DND-41 (cell line): ENCODE results near the gene PHOX2A.

Experiments
- ATAC-seq: fragments of 200-7000 bp; cut with Tn5 transposase; 3 replicates; pipeline ENCODE4 v1.9.1; 2021; ENCODE audit warnings: low read depth; ENCODE audit not compliant: insufficient read depth
- DNase-seq: peaks from one replicate; pipeline ENCODE4 v3.0.0-alpha.2; 2020
- H2AFZ ChIP-seq: 2 replicates; pipeline ENCODE4 v1.6.0; 2012; ENCODE audit warnings: low read depth, low read length
- H3K27ac ChIP-seq: 2 replicates; pipeline ENCODE4 v1.5.1; 2012; ENCODE audit warnings: low read length, inconsistent platforms
- H3K27me3 ChIP-seq: fragments of 200-600 bp; sonication (generic); 2 replicates; pipeline ENCODE4 v1.6.0; 2012; ENCODE audit warnings: low read length, mild to moderate bottlenecking, inconsistent platforms; ENCODE audit not compliant: insufficient read depth, poor library complexity
- H3K36me3 ChIP-seq: 2 replicates; pipeline ENCODE4 v1.5.1; 2012; ENCODE audit warnings: low read length, inconsistent platforms; ENCODE audit not compliant: insufficient read depth
- H3K4me1 ChIP-seq: 2 replicates; pipeline ENCODE4 v1.5.1; 2012; ENCODE audit warnings: mild to moderate bottlenecking, low read length; ENCODE audit not compliant: insufficient read depth
- H3K4me2 ChIP-seq: 2 replicates; pipeline ENCODE4 v1.6.0; 2012; ENCODE audit warnings: mild to moderate bottlenecking, moderate library complexity, low read length, inconsistent platforms; ENCODE audit not compliant: insufficient read depth
- H3K4me3 ChIP-seq, 2 experiments: fragments of 200-600 bp in 1 of 2; shearing (Covaris generic) in 1 of 2; 2 replicates each; pipeline ENCODE4 v1.5.1; 2012 to 2016; ENCODE audit warnings: inconsistent platforms in 2 of 2, low read length in 2 of 2, mild to moderate bottlenecking in 2 of 2, low read depth in 1 of 2, moderate library complexity in 1 of 2
- H3K79me2 ChIP-seq: 2 replicates; pipeline ENCODE4 v1.6.0; 2012; ENCODE audit warnings: low read length, inconsistent platforms; ENCODE audit not compliant: insufficient read depth
- H3K9ac ChIP-seq: 2 replicates; pipeline ENCODE4 v1.6.0; 2012; ENCODE audit warnings: low read depth, mild to moderate bottlenecking, inconsistent platforms, low read length, moderate library complexity
- H3K9me3 ChIP-seq: 2 replicates; pipeline ENCODE4 v1.5.1; 2012; ENCODE audit warnings: low read length, moderate library complexity, mild to moderate bottlenecking, inconsistent platforms; ENCODE audit not compliant: insufficient read depth, severe bottlenecking
- H4K20me1 ChIP-seq: 2 replicates; pipeline ENCODE4 v1.6.0; 2012; ENCODE audit warnings: low read length; ENCODE audit not compliant: insufficient read depth
- CTCF ChIP-seq: IDR thresholded peaks from 2 replicates; pipeline ENCODE4 v1.5.1; 2012; ENCODE audit warnings: borderline replicate concordance, low read length, moderate library complexity, mild to moderate bottlenecking; ENCODE audit not compliant: poor library complexity, severe bottlenecking; ENCODE audit errors: extremely low read depth
- EZH2 ChIP-seq: IDR thresholded peaks from 3 replicates; pipeline ENCODE4 v1.6.1; 2012; ENCODE audit warnings: borderline replicate concordance, low read depth, mild to moderate bottlenecking, moderate library complexity, low read length, inconsistent platforms; ENCODE audit not compliant: severe bottlenecking

The PHOX2A gene

GRCh38 chr11:72218251-72218745 is 25.7 kb downstream of the PHOX2A start:
- Histone ChIP-seq H3K9ac (no peak overlapping the region), H4K20me1 (no peaks in the 10 kb centered on the region), H3K27me3 (peaks cover 23% of the 10 kb centered on the region), H3K79me2 (no peaks in the 10 kb centered on the region), H2AFZ (no peak overlapping the region), H3K27ac (no peak overlapping the region), H3K4me3 (no peak overlapping the region), H3K9me3 (no peaks in the 10 kb centered on the region), H3K36me3 (no peaks in the 10 kb centered on the region), H3K4me1 (peaks cover 9% of the 10 kb centered on the region), H3K4me2 (no peak overlapping the region)
- ATAC-seq (no peak), DNase-seq (no peak)
- TF ChIP-seq EZH2 (no peak), CTCF (no peak)

- no peak overlapping the region for H2AFZ ChIP-seq
- H3K27me3 ChIP-seq = peaks cover 23% of the 10 kb centered on the region
- H3K27ac ChIP-seq = no peak overlapping the region
- peaks cover 9% of the 10 kb centered on the region for H3K4me1 ChIP-seq
- H3K4me3 ChIP-seq = no peak overlapping the region
- DNase-seq (no peak), ATAC-seq (no peak)
- no peak overlapping the region for H3K9ac ChIP-seq
- TF ChIP-seq EZH2 (no peak), CTCF (no peak)
- no peaks in the 10 kb centered on the region for H3K9me3 ChIP-seq
- no peaks in the 10 kb centered on the region for H3K79me2 ChIP-seq
- H3K36me3 ChIP-seq = no peaks in the 10 kb centered on the region
- no peak overlapping the region for H3K4me2 ChIP-seq
- H4K20me1 ChIP-seq = no peaks in the 10 kb centered on the region
Observed at GRCh38 chr11:72217841-72218240, 26.1 kb downstream of the PHOX2A start.

GRCh38 chr11:72216638-72217037 is 27.3 kb downstream of the PHOX2A start, which contains the start of gene FOLR2:
Gene FOLR2, plus strand, starts transcription at chr11:72216794. Its CDS starts 1,791 bp downstream, at chr11:72218585.
- no peak for ATAC-seq

More at GRCh38 chr11:72216638-72217037, 27.3 kb downstream of the PHOX2A start, which contains the start of gene FOLR2:
- no peak for DNase-seq
- TF ChIP-seq CTCF = no peak
- TF ChIP-seq EZH2 = no peak
- Histone ChIP-seq H3K9ac (no peak within 1 kb of the TSS), H3K9me3 (no peaks in the 10 kb centered on the region), H3K36me3 (no peaks in the 10 kb centered on the region), H3K79me2 (no peaks in the 10 kb centered on the region), H3K4me3 (no peak within 1 kb of the TSS), H2AFZ (no peak within 1 kb of the TSS), H3K27ac (no peak within 1 kb of the TSS), H4K20me1 (no peaks in the 10 kb centered on the region), H3K4me1 (no peaks in the 10 kb centered on the region), H3K27me3 (peaks cover 23% of the 10 kb centered on the region), H3K4me2 (no peak within 1 kb of the TSS)
